Right lobe of liver (tissue), 6 donors: ENCODE results near the gene PCNX3. TPM values are rescaled to one million over a fixed set of nuclear protein-coding genes. Genes with fewer than 3 reads are reported as not detected.
A peak's percentile ranks its signal among the peaks of the same experiment; 100 is the strongest.

ENCODE experiments used
- ATAC-seq, 4 donors: fragments of 200-7000 bp; cut with Tn5 transposase; one replicate each; pipeline ENCODE4 v1.9.1; 2020; ENCODE audit warnings: mild to moderate bottlenecking in 4 of 4, moderate library complexity in 4 of 4
- DNase-seq, 3 donors: peaks; one replicate each; pipeline ENCODE4 v3.0.0-alpha.2; 2020
- H3K27ac ChIP-seq, 3 donors: fragments of 200-600 bp; one replicate each; pipeline ENCODE4 v1.8.0; 2022
- H3K27me3 ChIP-seq, 2 donors: fragments of 200-600 bp; one replicate each; pipeline ENCODE4 v1.8.0; 2022
- H3K36me3 ChIP-seq, 4 donors: fragments of 200-600 bp; sonication (generic) in 1 of 4; one replicate each; pipeline versions ENCODE4 v1.5.1 to v1.8.0; 2017 to 2022; ENCODE audit warnings: control low read depth in 1 of 4
- H3K4me1 ChIP-seq, 4 donors: fragments of 200-600 bp; sonication (generic) in 1 of 4; one replicate each; pipeline versions ENCODE4 v1.5.1 to v1.8.0; 2017 to 2022; ENCODE audit warnings: control low read depth in 1 of 4
- H3K4me3 ChIP-seq, 3 donors: fragments of 200-600 bp; one replicate each; pipeline ENCODE4 v1.8.0; 2022
- H3K9me3 ChIP-seq, 4 donors: fragments of 200-600 bp; sonication (generic) in 1 of 4; one replicate each; pipeline versions ENCODE4 v1.5.1 to v1.8.0; 2017 to 2022; ENCODE audit warnings: control low read depth in 1 of 4
- POLR2A ChIP-seq: fragments of 450-650 bp; IDR thresholded peaks from one replicate; pipeline ENCODE4 v1.6.1; 2017; ENCODE audit warnings: antibody characterized with exemption, mild to moderate bottlenecking
- WGBS: methylation state at CpG from one replicate; pipeline ENCODE4 v1.1.6; 2018; ENCODE audit warnings: low coverage, low lambda C conversion rate; ENCODE audit not compliant: insufficient coverage; ENCODE audit errors: missing lambda C conversion rate; 5-methylcytosine and 5-hydroxymethylcytosine counted together
- intact Hi-C, 2 donors: fragments of 100-400 bp; cut with DNase I; formaldehyde crosslinking; loops; one replicate each; pipeline versions ENCODE4 v1.11.2 to v1.14.1; 2022
- total RNA-seq, 6 experiments: library from RNA; depleted of rRNA in 2 of 6; stranded (reverse); fragments of >200 nt in 2 of 6; fragmentation: NEBNext Ultra II Directional in 3 of 6; extraction: Animal tissue kit (Norgen Biotek cat#: 25700) in 3 of 6; gene quantifications; one replicate each; pipeline versions ENCODE4 v1.1.0 to v1.2.4, GENCODE V29; 2016 to 2023
- TF ChIP-seq, protein P1 (sequence below), 4 donors: fragments of 200-600 bp in 3 of 4; fragments of 450-650 bp in 1 of 4; IDR thresholded peaks; one replicate each; pipeline versions ENCODE4 v1.5.1 to v1.8.0; 2016 to 2022; ENCODE audit warnings: antibody characterized with exemption in 4 of 4, mild to moderate bottlenecking in 2 of 4
- donor health status: DM: no; HTN: yes; CAD: no.
- donor health status: DM: no; HTN: no; CAD: no.
- donor health status: DM: no; HTN: no; CAD: no.
- donor health status: DM: no; HTN: yes; CAD: no.
- donor health status: DM: no; HTN: yes; CAD: no.

Gene PCNX3
- total RNA-seq, 6 experiments from 2014 or later: 11.2 to 32.9 (median 12.4) TPM

GRCh38 chr11:65595543-65596281 is 19.9 kb upstream of the PCNX3 start, which contains the start of gene KCNK7:
KCNK7 (minus strand) TSS chr11:65595800; CDS start chr11:65595772, 28 bp downstream.
- Histone ChIP-seq H3K27ac (no peak within 1 kb of the TSS), H3K4me3 (no peak within 1 kb of the TSS), H3K36me3 (peaks cover 0 to 17% (median 8%) of the 10 kb centered on the region in 4 donors), H3K4me1 (no peaks in the 10 kb centered on the region), H3K27me3 (no peaks in the 10 kb centered on the region), H3K9me3 (no peaks in the 10 kb centered on the region)
- ATAC-seq (peak in 1 of 4 donors; percentile 3), DNase-seq (no peak)
- TF ChIP-seq, protein P1, sequence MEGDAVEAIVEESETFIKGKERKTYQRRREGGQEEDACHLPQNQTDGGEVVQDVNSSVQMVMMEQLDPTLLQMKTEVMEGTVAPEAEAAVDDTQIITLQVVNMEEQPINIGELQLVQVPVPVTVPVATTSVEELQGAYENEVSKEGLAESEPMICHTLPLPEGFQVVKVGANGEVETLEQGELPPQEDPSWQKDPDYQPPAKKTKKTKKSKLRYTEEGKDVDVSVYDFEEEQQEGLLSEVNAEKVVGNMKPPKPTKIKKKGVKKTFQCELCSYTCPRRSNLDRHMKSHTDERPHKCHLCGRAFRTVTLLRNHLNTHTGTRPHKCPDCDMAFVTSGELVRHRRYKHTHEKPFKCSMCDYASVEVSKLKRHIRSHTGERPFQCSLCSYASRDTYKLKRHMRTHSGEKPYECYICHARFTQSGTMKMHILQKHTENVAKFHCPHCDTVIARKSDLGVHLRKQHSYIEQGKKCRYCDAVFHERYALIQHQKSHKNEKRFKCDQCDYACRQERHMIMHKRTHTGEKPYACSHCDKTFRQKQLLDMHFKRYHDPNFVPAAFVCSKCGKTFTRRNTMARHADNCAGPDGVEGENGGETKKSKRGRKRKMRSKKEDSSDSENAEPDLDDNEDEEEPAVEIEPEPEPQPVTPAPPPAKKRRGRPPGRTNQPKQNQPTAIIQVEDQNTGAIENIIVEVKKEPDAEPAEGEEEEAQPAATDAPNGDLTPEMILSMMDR (IDR thresholded peaks at IDR 0.05): no peak
- no peak for TF ChIP-seq POLR2A
- whole genome bisulfite sequencing: 71% methylated on average over 6 of the region's 12 CpGs
- intact Hi-C loops: no loop called here

DNA sequence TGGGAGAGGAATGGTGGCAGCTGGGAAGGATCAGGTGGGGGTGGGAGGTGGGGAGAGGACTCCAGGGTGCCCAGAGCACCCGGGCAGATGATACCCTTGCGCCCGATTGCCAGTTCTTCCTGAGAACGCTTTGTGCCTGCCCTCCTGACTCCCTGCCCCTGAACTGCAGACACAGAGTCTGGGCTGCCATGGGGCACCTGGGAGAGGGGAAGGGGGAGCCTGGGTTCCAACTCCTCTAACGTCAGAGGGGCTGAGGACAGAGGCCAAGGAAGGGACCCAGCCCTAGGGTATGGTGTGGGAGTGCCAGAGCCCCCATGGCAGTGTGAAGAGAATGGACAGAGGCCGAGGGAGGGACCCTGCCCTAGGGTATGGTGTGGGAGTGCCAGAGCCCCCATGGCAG is 19.1 kb upstream of the PCNX3 start:
- no peak for TF ChIP-seq POLR2A
- TF ChIP-seq, protein P1 (IDR thresholded peaks at IDR 0.05): no peak
- Histone ChIP-seq H3K27me3 (no peaks in the 10 kb centered on the region), H3K4me1 (no peaks in the 10 kb centered on the region), H3K9me3 (no peaks in the 10 kb centered on the region), H3K4me3 (no peak overlapping the region), H3K27ac (no peak overlapping the region), H3K36me3 (peaks cover 0 to 17% (median 8%) of the 10 kb centered on the region in 4 donors)
- intact Hi-C loops: no loop called here
- DNase-seq (no peak), ATAC-seq (no peak)
- WGBS: 82% methylated on average over 3 of the region's 6 CpGs

DNA sequence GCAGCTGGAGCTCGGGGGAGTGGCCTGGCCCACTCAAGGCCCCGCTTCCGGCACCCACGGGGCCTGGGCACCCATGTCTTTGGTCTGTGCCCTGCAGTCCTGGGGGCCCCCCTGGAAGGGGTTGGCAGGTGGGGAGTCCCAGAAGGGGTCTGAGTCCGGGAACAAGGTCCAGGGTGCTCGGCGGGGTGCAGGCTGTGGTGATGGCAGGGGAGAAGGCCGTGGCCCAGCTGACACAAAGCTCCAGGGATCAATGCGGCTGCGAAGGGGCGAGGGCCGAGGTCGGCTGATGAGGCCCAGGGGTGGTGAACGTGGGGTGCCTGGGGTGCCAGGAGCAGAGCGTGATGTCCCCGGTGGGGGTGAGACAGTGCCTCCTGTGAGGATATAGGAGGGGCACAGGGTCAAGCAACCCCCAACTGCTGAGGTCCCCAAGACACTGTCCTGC is 17.3 kb upstream of the PCNX3 start:
- Histone ChIP-seq H3K4me3 (no peak overlapping the region), H3K4me1 (no peaks in the 10 kb centered on the region), H3K27me3 (no peaks in the 10 kb centered on the region), H3K27ac (no peak overlapping the region), H3K36me3 (peaks cover 0 to 24% (median 12%) of the 10 kb centered on the region in 4 donors), H3K9me3 (no peaks in the 10 kb centered on the region)
- no peak for ATAC-seq
- DNase-seq: no peak
- intact Hi-C loops: no loop called here
- 73% methylated on average over 4 of the region's 16 CpGs for whole genome bisulfite sequencing
- TF ChIP-seq, protein P1 (IDR thresholded peaks at IDR 0.05): no peak
- TF ChIP-seq POLR2A: no peak

DNA sequence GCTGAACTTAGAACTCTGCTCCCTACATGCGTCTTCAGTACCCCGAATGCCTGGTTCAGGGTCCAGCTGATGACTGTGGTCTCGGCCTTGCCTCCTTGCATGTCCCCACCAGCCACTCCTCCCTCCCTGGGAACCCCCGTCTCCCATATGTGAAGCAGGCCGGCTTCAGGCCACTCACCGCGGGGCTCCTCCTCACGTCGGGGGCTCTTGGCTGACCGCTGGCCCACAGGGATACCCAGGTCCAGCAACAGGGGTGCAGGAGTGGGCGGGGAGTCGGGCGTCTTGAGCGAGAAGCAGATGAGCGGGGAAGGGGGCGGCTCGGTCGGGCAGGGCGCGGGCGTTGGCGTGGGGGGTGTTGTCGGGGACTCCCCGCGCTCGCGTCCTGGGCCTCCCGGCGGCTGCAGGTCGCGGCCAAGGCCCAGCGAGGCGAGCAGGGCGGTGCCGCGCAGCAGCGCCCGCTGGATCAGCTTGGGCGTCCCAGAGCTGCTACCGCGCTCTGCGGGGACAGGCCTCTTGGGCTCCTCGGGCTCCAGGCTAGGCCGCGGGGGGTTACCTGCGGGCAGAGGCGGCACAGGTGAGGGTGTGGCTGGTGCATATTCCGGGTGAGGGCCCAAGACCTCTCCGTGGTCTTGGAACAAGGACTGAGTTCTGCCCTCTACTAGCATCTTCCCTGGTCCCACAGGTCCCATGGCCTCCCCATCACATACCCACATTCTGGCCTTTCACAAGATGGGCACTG is 16.2 kb upstream of the PCNX3 start:
- intact Hi-C loops: no loop called here
- peaks cover 0 to 34% (median 14%) of the 10 kb centered on the region in 4 donors for H3K36me3 ChIP-seq

More for the DNA sequence above, 16.2 kb upstream of the PCNX3 start:
- DNase-seq (no peak), ATAC-seq (no peak)
- TF ChIP-seq, protein P1 (IDR thresholded peaks at IDR 0.05): no peak
- TF ChIP-seq POLR2A: no peak
- H3K4me1 ChIP-seq: no peaks in the 10 kb centered on the region
- H3K9me3 ChIP-seq: no peaks in the 10 kb centered on the region
- no peak overlapping the region for H3K4me3 ChIP-seq
- WGBS: 74% methylated on average over 5 of the region's 49 CpGs
- H3K27me3 ChIP-seq: no peaks in the 10 kb centered on the region
- H3K27ac ChIP-seq: no peak overlapping the region
